ENCODE measurements around the gene ADAMTS1. TPM values are rescaled to one million over a fixed set of nuclear protein-coding genes. Genes with fewer than 3 reads are reported as not detected.

ADAMTS1 gene
- total RNA-seq, 1 donor from 2014 or later: 122 TPM

GRCh38 chr21:26847002-26847401 lies 1.8 kb upstream of the ADAMTS1 start:
- TF ChIP-seq CTCF (IDR thresholded peaks at IDR 0.05): no peak
- ATAC-seq: no peak
- H3K27me3 ChIP-seq: peaks cover 4% of the 10 kb centered on the region
- intact Hi-C loops (cut with DNase I): no loop called here
- H3K27ac ChIP-seq: peak overlapping the region; percentile 94
- H3K4me3 ChIP-seq: peak overlapping the region; percentile 79
- H3K9me3 ChIP-seq: no peaks in the 10 kb centered on the region
- H3K36me3 ChIP-seq: peaks cover 8% of the 10 kb centered on the region
- H3K4me1 ChIP-seq: peaks cover 20% of the 10 kb centered on the region
- DNase-seq: no peak

GRCh38 chr21:26846036-26846931 lies 1.1 kb upstream of the ADAMTS1 start:
- peaks cover 4% of the 10 kb centered on the region for H3K27me3 ChIP-seq
- peaks cover 15% of the 10 kb centered on the region for H3K36me3 ChIP-seq
- peak; percentile 23 for TF ChIP-seq CTCF (IDR thresholded peaks at IDR 0.05)
- peak overlapping the region; percentile 94 for H3K27ac ChIP-seq
- H3K4me1 ChIP-seq: peaks cover 27% of the 10 kb centered on the region
- H3K9me3 ChIP-seq: no peaks in the 10 kb centered on the region
- intact Hi-C loops (cut with DNase I): no loop called here
- H3K4me3 ChIP-seq: peak overlapping the region; percentile 79
- ATAC-seq (peak; percentile 53), DNase-seq (peak; percentile 86)

GRCh38 chr21:26845759-26846035 lies 488 bp upstream of the ADAMTS1 start:
- DNase-seq (no peak), ATAC-seq (no peak)
- peak overlapping the region; percentile 79 for H3K4me3 ChIP-seq
- H3K36me3 ChIP-seq: peaks cover 21% of the 10 kb centered on the region
- H3K27ac ChIP-seq: peak overlapping the region; percentile 94
- intact Hi-C loops (cut with DNase I): no loop called here
- TF ChIP-seq CTCF (IDR thresholded peaks at IDR 0.05): no peak
- H3K27me3 ChIP-seq: peaks cover 4% of the 10 kb centered on the region
- H3K4me1 ChIP-seq: peaks cover 28% of the 10 kb centered on the region
- H3K9me3 ChIP-seq: no peaks in the 10 kb centered on the region

GRCh38 chr21:26844258-26845065 lies 747 bp downstream of the ADAMTS1 start:
- ATAC-seq (peak; percentile 14), DNase-seq (peak; percentile 74)
- Histone ChIP-seq H3K4me1 (peaks cover 24% of the 10 kb centered on the region), H3K36me3 (peaks cover 33% of the 10 kb centered on the region), H3K4me3 (peak overlapping the region; percentile 79), H3K27ac (peak overlapping the region; percentile 94), H3K27me3 (peaks cover 4% of the 10 kb centered on the region), H3K9me3 (no peaks in the 10 kb centered on the region)
- intact Hi-C loops (cut with DNase I): no loop called here
- TF ChIP-seq CTCF (IDR thresholded peaks at IDR 0.05): no peak

- peak overlapping the region; percentile 79 for H3K4me3 ChIP-seq
- TF ChIP-seq CTCF (IDR thresholded peaks at IDR 0.05): no peak
These were observed 1.3 kb downstream of the ADAMTS1 start for GRCh38 chr21:26843933-26844257.

More at GRCh38 chr21:26843933-26844257, 1.3 kb downstream of the ADAMTS1 start:
- H3K27ac ChIP-seq: peak overlapping the region; percentile 94
- no peaks in the 10 kb centered on the region for H3K9me3 ChIP-seq
- peaks cover 4% of the 10 kb centered on the region for H3K27me3 ChIP-seq
- ATAC-seq: no peak
- peaks cover 39% of the 10 kb centered on the region for H3K36me3 ChIP-seq
- intact Hi-C loops (cut with DNase I): no loop called here
- peaks cover 24% of the 10 kb centered on the region for H3K4me1 ChIP-seq
- DNase-seq: no peak

Data from upper lobe of right lung (tissue), 1 donor.